Nephron (organoid): ENCODE data around the gene HECTD1.

ENCODE experiments used
- H3K27ac Mint-ChIP-seq, 3 experiments: 2 replicates each; pipeline ENCODE4 v1.8.0; 2020; ENCODE audit warnings: mixed read lengths in 3 of 3, mild to moderate bottlenecking in 2 of 3, moderate library complexity in 1 of 3
- H3K27me3 Mint-ChIP-seq: 2 replicates; pipeline ENCODE4 v1.8.0; 2021; ENCODE audit warnings: low read depth, mild to moderate bottlenecking, moderate library complexity, mixed read lengths
- H3K36me3 Mint-ChIP-seq: 2 replicates; pipeline ENCODE4 v1.8.0; 2020; ENCODE audit warnings: low read depth, mixed read lengths
- H3K4me1 Mint-ChIP-seq: 2 replicates; pipeline ENCODE4 v1.8.0; 2020; ENCODE audit warnings: mixed read lengths
- H3K4me3 Mint-ChIP-seq, 3 experiments: 2 replicates each; pipeline ENCODE4 v1.8.0; 2020; ENCODE audit warnings: mild to moderate bottlenecking in 3 of 3, mixed read lengths in 3 of 3, moderate library complexity in 2 of 3
- H3K9me3 Mint-ChIP-seq: 2 replicates; pipeline ENCODE4 v1.8.0; 2020; ENCODE audit warnings: mixed read lengths
- CTCF ChIP-seq, 3 experiments: fragments of 200-600 bp; sonication (generic); IDR thresholded peaks; one replicate each; pipeline ENCODE4 v1.5.0; 2021; ENCODE audit warnings: antibody characterized with exemption in 3 of 3; ENCODE audit not compliant: unreplicated experiment in 3 of 3

The HECTD1 gene

DNA sequence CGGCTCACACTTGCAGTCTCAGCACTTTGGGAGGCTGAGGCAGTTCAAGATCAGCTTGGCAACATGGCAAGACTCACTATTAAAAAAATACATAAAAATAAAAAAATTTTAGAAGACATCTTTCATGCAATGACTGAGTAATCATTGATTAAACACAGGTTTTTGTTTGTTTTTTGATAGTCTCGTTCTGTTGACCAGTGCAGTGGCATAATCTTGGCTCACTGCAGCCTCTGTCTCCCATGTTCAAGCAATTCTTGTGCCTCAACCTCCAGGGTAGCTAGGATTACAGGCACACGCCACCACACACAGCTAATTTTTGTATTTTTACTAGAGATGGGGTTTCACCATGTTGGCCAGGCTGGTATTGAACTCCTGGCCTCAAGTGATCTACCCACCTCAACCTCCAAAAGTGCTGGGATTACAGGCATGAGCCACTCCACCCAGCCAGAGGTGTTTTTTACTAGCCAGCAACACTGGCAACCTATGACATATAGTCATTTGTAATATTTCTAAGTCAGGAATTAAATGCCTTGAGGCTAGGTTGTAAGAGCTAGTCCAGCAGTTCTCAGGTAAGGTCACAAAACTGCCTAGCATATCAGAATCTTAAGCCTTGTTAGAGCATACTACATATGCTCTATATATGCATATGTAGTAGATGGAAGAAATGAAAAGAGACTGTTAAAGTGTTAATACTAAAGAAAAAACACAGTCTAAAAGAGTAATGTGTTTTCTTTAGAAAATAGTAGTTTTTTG is 27.1 kb downstream of the HECTD1 start:
- H3K9me3 Mint-ChIP-seq: no peaks in the 10 kb centered on the region
- TF ChIP-seq CTCF (IDR thresholded peaks at IDR 0.05; ENCODE audit: unreplicated experiment in 3 of 3): no peak

DNA sequence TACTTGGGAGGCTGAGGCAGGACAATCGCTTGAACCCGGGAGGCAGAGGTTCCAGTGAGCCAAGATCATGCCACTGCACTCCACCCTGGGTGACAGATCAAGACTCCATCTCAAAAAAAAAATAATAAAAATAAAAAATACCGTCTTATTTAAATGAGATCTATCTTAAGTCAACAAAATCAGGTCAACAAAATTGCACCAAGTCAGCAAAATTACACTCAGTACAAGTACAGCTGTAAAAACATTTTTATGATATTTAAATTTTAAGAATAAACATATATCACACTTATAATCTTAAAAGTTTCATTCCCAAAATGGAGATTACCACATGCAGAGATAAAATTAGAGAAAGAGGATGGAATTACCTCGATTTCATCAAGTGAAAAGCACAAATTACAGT is 33.2 kb downstream of the HECTD1 start:
- H3K9me3 Mint-ChIP-seq: no peaks in the 10 kb centered on the region
- no peak for TF ChIP-seq CTCF (IDR thresholded peaks at IDR 0.05; ENCODE audit: unreplicated experiment in 3 of 3)
- no peaks in the 10 kb centered on the region for H3K27me3 Mint-ChIP-seq
- H3K4me1 Mint-ChIP-seq: no peaks in the 10 kb centered on the region
- no peak overlapping the region for H3K4me3 Mint-ChIP-seq
- peaks cover 60% of the 10 kb centered on the region for H3K36me3 Mint-ChIP-seq
- no peak overlapping the region for H3K27ac Mint-ChIP-seq

More for the DNA sequence above, 27.1 kb downstream of the HECTD1 start:
- H3K36me3 Mint-ChIP-seq: peaks cover 25% of the 10 kb centered on the region
- no peak overlapping the region for H3K4me3 Mint-ChIP-seq
- no peaks in the 10 kb centered on the region for H3K27me3 Mint-ChIP-seq
- no peak overlapping the region for H3K27ac Mint-ChIP-seq
- no peaks in the 10 kb centered on the region for H3K4me1 Mint-ChIP-seq

DNA sequence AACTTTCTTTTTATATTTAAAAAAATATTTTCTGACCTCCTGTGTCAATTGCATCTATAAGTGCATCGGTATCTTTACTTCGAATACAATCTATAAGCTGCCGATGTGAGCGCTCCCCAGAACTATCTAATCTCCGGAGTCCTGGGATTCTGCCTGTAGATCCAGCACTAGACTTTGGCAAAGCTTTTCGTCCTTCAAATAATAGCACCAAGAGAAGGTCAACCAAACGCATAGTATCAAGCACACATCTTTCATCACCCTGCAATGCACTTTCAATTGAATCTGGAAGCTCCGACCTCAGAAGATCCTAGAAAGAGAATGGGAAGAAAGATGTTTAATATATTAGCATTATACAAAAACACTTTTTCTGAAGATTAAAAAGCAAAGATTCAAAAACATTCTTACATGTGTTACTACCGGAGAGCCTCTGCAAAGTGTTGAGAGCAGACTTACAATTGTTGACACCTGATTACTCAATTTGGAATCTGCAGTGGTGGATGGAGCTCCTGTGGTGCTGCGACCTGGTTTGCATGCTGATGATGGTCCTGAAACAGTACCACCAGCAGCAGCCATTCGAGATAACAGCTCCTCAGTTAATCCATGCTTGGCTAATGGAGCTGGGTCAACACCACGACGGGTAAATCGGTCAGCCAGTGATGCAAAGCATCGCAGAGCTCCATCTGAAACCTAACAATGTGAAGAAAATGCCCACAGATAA is 34.3 kb downstream of the HECTD1 start:
- H3K27ac Mint-ChIP-seq: no peak overlapping the region
- H3K4me1 Mint-ChIP-seq: no peaks in the 10 kb centered on the region
- TF ChIP-seq CTCF (IDR thresholded peaks at IDR 0.05; ENCODE audit: unreplicated experiment in 3 of 3): no peak
- no peaks in the 10 kb centered on the region for H3K9me3 Mint-ChIP-seq
- peaks cover 66% of the 10 kb centered on the region for H3K36me3 Mint-ChIP-seq
- no peak overlapping the region for H3K4me3 Mint-ChIP-seq
- H3K27me3 Mint-ChIP-seq: no peaks in the 10 kb centered on the region

- no peaks in the 10 kb centered on the region for H3K9me3 Mint-ChIP-seq
- no peaks in the 10 kb centered on the region for H3K27me3 Mint-ChIP-seq
These were observed 35.5 kb downstream of the HECTD1 start for GRCh38 chr14:31172084-31172483.

DNA sequence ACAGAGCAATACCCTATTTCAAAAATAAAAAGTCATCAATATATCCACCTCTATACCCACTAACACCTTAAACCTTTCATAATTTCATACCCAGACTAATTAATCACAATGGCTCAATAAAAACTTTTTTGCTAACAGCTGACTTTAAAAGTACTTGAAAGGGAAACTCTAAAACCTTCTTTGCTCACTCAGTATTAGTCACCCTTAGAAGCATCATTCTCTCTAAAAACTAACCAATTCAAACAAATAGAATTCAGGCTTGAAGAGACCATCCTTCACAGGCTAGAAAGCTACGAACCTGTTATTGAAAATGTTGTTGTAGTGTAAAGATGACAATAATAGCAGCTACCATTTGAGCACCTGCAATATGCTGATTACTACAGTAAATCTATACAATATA is 37.2 kb downstream of the HECTD1 start:
- no peak for TF ChIP-seq CTCF (IDR thresholded peaks at IDR 0.05; ENCODE audit: unreplicated experiment in 3 of 3)

More at GRCh38 chr14:31172084-31172483, 35.5 kb downstream of the HECTD1 start:
- Mint-ChIP-seq H3K4me3 (no peak overlapping the region), H3K36me3 (peaks cover 69% of the 10 kb centered on the region), H3K4me1 (no peaks in the 10 kb centered on the region), H3K27ac (no peak overlapping the region)
- no peak for TF ChIP-seq CTCF (IDR thresholded peaks at IDR 0.05; ENCODE audit: unreplicated experiment in 3 of 3)

More for the DNA sequence above, 37.2 kb downstream of the HECTD1 start:
- Mint-ChIP-seq H3K36me3 (peaks cover 75% of the 10 kb centered on the region), H3K27ac (no peak overlapping the region), H3K4me3 (no peak overlapping the region), H3K27me3 (no peaks in the 10 kb centered on the region), H3K4me1 (no peaks in the 10 kb centered on the region), H3K9me3 (no peaks in the 10 kb centered on the region)
